ENCODE data around the gene CDK10.

The CDK10 gene

DNA sequence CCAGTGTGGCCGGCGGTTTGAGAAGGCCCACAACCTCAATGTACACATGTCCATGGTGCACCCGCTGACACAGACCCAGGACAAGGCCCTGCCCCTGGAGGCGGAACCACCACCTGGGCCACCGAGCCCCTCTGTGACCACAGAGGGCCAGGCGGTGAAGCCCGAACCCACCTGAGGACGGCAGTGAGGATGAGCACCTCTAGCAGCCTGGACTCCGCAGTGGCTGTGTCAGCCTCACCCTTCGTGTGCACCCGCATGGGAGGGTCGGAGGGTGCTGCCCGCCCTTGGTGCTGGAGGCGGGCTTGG is 51.5 kb downstream of the CDK10 start:
- DNase-seq: no peak

DNA sequence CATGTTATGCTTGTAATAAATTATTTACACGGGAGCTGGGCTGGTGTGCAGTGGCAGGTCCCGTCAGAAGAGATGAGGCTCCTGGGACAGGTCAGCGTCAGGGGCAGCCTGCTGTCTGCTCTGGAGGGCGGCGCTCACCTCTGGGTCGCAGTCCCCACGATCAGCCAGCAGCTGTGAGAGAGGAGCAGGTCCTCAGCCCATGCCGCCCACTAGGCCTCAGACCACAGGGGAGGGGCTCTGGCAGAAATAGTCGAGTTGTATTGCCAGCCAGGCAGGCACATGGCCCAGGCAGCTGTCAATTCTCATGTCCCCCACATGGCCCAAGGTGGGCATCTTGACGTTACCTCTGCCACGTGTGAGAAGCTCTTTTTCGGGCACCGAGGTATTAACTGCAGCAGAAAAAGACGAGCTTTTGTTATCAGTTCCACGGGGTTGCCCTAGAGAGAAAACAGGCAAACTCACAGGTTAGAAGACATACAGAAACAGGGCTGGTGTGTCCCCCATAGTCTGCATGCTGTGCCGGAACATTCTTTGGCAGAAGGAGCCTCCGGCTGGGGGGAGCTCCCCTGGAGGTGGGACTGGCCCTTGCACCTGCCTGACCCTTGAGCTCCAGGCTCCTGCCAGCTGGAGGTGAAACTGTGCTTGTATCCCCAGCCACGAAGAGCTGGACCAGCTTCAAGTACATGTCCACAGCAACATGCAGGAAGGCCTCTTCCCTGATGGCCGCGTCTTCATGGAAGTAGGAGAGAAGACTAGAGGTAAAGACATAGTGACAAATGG is 52.2 kb downstream of the CDK10 start:
- no peak for DNase-seq

DNA sequence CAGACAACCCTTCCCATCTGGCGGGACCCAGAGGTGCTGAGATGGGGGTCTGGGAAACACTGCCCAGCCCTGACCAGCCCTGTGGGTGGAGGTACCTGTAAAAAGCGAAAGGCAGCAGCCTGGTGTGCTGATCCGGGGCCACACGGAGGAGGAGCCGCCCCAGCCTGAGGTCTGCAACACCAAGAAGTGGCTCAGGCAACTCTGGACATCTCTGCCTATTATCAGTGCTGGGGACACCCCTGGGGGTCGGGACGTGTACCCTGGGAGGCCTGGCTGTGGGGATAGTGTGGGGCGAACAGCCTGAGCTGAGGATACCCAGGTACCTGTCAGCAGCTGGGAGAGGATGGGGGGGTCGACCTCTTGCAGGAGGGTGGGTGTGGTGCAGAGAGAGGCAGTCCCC is 52.9 kb downstream of the CDK10 start:
- DNase-seq: no peak

DNA sequence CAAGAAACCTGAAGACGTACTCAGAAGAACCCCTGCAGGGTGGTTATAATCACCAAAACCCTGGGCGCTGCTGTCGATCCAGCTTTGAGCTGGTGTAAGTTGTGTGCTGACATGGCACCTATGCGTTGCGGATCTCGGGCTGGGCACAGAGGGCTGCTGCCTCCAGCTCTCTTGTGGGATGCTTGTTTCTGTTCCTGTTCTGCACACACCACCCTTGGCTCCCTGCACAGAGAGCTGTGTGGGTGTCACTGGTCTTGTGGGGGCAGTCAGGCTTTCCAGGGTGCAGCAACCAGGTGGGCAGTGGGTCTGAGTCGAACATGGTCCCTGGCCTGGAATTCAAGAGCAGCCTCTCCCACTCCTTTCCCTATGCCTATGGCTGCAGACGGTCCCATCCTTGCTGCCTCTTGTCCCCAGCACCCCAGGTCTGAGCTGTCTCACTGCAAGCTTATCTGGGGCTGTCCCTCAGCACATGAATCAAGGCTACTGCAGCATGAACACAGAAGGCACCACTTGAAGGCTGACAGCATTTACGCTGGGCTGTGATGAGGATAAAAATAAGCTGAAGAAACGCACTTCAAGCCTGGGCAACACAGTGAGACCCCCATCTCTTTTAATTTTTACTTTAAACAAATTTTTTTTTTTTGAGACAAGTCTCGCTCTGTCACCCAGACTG is 55.0 kb downstream of the CDK10 start:
- DNase-seq: no peak

DNA sequence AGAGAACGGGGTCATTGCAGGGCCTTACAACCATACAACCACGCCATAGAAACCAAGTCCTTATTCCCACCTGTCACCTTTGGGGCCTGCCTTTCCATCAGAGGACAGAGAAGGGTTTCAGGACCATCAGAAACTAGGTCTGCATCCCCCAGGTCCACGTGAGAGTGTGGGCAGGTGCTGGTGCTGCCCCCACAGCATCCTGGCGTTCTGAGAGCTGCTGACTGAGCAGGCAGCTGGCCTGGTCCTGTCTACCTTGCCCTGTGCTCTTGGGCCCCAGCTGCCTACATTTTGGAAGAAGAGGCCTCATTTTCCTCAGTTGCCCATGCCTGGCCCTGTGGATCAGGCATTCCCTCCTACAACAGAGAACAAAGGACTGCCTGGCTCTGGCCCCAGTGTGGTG is 56.5 kb downstream of the CDK10 start:
- no peak for DNase-seq

DNA sequence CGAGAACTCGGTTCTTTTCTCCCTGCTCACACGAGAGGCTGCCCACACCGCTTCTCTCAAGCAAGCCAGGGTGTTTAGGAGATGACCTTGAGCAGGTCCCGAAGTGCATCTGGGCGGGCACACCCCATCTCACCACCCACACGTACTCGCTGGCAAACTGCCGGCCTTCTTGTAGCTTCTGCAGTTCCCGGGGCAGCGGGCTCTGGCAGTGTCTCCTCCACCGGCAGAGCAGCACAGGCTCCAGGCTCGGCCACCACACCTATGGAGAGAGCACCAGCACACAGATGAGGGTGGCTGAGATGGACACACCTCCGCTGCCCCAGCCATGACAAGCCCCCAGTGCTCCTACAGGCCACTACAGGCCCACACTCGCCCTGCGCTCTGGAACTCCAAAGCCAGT is 58.3 kb downstream of the CDK10 start:
- no peak for DNase-seq

Data from SIG-M5 (cell line).